ENCODE results near the gene TOLLIP.

TOLLIP gene

DNA sequence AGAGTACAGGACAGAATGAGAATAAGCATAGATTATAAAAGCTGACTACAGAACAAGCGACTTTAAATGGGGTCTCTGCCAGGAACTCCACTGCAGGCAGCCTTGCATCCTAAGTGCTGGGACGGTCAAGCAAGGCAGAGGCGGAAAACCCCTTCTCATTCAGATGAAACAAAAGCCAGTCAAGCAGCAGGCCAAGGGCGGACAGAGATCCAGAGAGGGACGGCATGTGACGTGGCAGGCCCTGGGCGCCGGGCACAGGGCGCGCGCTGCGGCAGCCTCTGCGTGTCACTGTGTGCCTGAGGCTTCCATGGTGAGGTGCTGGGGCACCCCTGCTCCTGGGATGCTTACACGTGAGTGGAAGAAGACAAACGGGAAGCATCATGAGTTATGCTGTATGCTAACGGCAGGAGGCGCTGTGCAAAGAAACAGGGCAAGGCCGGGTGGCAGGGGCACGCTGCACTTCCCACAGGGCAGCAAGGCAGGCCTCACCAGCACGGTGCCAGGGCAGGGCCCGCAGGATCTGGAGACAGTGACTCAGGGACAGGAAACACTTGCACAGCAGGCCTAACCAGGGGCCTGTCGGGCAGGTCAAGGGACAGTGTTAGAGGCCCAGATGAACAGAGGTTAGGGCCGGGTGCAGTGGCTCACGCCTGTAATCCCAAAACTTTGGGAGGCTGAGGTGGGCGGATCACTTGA is 6.2 kb downstream of the TOLLIP start:
- DNase-seq (ENCODE audit: low read depth): no peak
- H3K4me3 ChIP-seq (ENCODE audit: low read length): no peak overlapping the region
- TF ChIP-seq, protein P1, sequence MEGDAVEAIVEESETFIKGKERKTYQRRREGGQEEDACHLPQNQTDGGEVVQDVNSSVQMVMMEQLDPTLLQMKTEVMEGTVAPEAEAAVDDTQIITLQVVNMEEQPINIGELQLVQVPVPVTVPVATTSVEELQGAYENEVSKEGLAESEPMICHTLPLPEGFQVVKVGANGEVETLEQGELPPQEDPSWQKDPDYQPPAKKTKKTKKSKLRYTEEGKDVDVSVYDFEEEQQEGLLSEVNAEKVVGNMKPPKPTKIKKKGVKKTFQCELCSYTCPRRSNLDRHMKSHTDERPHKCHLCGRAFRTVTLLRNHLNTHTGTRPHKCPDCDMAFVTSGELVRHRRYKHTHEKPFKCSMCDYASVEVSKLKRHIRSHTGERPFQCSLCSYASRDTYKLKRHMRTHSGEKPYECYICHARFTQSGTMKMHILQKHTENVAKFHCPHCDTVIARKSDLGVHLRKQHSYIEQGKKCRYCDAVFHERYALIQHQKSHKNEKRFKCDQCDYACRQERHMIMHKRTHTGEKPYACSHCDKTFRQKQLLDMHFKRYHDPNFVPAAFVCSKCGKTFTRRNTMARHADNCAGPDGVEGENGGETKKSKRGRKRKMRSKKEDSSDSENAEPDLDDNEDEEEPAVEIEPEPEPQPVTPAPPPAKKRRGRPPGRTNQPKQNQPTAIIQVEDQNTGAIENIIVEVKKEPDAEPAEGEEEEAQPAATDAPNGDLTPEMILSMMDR (conservative IDR thresholded peaks at IDR 0.05; ENCODE audit: low read length): no peak

DNA sequence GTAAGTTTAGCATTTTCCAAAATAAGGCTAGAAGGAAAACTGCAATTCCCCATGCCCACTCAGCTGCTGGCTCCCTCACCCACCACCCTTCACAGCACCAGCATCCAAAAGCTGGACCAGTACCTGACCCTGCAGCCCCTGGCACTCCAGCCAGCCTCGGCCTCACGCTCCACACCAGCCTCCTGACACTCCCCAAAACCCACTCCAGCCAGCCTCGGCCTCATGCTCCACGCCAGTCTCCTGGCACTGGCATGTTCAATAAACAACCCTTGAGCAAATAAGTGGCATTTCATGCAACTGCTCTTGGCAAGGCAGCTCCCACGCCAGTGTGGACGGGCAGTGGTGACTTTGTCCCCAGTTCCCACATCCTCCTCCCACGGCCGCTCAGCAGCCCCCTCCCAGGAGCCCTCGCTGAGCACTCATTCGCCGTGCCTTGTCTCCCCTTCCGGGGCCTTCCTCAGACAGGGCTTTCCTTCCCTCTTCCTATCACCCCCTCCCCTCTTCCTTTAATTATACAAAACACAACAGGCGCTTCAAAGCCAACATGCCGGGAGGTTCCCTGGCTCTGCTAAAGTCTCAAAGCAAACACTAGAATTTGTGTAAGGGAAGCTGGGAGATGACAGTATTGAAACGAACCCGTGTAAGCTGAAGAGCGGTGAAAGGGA is 6.8 kb downstream of the TOLLIP start:
- DNase-seq (ENCODE audit: low read depth): no peak
- TF ChIP-seq, protein P1 (conservative IDR thresholded peaks at IDR 0.05; ENCODE audit: low read length): no peak
- H3K4me3 ChIP-seq (ENCODE audit: low read length): no peak overlapping the region

DNA sequence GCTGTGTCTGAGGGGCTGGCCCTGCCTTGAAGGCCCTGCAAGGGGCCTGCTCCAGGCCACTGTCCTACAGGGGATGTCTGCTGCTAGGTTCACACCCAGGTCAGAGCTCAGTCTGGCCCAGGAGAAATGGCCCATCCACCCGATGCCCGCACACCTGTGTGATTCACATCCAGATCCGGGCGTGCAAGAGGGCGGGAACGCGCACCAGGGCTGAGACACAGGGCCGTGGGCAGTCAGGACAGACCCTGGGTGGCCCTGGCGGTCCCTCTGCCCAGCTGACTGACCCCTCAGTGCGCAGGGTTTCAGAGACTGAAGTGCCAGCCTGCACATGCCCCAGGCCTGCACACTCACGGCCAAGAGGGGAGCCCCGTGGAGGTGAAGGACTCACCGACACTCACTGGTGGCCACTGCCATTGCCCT is 7.4 kb downstream of the TOLLIP start:
- no peak overlapping the region for H3K4me3 ChIP-seq (ENCODE audit: low read length)
- no peak for DNase-seq (ENCODE audit: low read depth)
- TF ChIP-seq, protein P1 (conservative IDR thresholded peaks at IDR 0.05; ENCODE audit: low read length): no peak

DNA sequence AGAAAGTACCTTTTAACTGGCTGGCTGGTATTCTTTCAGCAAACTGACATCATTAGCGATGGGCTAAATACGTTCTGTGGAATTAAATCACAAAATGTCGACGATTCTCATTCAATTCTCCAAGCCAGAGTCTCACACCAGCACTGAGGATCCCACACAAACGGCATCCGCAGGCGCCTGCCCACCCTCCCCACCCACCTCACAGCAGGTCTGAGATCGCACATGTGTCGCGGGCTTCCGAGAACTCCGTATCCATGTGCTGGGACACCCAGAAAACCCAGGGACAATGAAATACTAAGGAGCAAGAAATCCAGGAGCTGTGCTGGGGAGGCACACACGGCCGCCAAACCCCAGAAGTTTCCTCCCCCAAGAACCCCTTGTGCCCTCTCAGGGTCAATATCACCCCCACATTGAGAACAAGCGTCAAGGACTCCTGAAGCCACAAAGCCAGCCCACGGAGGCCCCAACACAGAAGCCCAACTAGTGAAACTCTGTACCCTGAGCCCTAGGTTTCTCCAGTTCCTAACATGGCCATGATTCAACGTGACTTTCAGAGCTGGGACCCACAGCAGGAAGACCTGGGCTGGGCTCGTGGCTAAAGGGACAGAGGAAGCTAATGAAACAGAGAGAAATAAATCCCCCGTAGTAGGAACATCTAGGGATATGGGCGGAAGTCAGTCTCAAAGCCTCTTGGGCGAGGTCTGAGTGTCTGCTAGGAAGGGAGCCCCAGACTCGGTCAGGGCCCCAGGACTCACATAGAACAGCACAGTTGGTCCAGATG is 8.0 kb downstream of the TOLLIP start:
- TF ChIP-seq, protein P1 (conservative IDR thresholded peaks at IDR 0.05; ENCODE audit: low read length): no peak
- H3K4me3 ChIP-seq (ENCODE audit: low read length): no peak overlapping the region

DNA sequence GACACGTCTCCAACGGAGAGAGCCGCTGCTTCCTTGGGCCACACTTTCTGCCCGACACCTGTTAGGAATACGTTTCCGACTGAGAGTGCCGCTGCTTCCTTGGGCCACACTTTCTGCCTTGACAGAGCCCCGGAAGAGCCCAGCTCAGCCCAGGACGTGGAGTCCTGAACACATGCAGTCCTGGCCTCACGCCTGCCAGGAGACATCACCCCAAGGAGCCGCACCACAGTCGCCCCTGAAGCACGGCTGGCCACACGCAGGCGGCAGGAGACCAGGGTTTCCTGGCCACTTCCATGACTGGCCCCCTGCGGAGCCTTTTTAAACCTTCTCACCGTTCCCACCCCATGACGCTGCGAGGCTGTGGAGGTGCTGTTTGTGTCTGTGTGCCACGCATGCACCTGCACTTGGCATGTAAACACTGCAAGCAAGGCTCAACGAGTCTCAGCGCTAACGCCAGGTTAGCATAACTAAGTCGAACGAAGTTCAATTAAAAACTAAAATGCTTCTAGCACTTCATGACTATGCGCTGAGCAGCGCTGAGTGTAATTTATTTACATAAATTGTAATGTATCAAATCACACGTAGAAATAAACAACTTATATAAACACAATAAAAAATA is 8.8 kb downstream of the TOLLIP start:
- no peak overlapping the region for H3K4me3 ChIP-seq (ENCODE audit: low read length)
- TF ChIP-seq, protein P1 (conservative IDR thresholded peaks at IDR 0.05; ENCODE audit: low read length): no peak
- DNase-seq (ENCODE audit: low read depth): no peak

More for the DNA sequence above, 8.0 kb downstream of the TOLLIP start:
- no peak for DNase-seq (ENCODE audit: low read depth)

DNA sequence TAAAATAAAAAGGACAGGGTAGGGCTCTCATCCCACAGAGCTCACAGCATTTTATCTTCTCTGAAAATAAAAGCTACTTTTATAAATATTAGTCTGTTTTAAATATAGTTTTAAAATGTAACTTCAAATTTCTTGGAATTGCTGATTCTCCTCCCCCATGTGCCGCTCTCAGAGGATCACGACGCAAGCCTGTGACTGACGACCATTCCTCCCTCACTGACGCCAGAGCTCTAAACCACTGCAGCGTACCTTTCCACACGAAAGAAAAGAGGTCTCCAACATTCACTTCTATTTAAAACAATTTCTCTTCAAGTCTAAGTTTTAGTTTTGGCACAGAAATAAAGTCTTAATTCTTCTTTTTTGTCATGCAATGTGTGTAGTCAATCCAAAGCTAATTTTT is 9.3 kb downstream of the TOLLIP start:
- TF ChIP-seq, protein P1 (conservative IDR thresholded peaks at IDR 0.05; ENCODE audit: low read length): no peak
- no peak for DNase-seq (ENCODE audit: low read depth)
- no peak overlapping the region for H3K4me3 ChIP-seq (ENCODE audit: low read length)

Data from AG10803 (cell line).